GM13976 (cell line): ENCODE data around the gene MAPK4.

Experiments used
- DNase-seq: peaks from one replicate; pipeline ENCODE4 v3.0.0; 2012; ENCODE audit warnings: low spot score
- in situ Hi-C: fragments of 300-500 bp; cut with MboI; formaldehyde crosslinking; loops from one replicate; pipeline ENCODE4 v1.12.0; 2022; ENCODE audit warnings: low sequenced_read_pairs, mixed read lengths, inconsistent platforms; ENCODE audit not compliant: unreplicated experiment
- TF ChIP-seq, protein P1 (sequence below): IDR thresholded peaks from 2 replicates; pipeline ENCODE4 v1.5.1; 2012; ENCODE audit warnings: borderline replicate concordance, mild to moderate bottlenecking; ENCODE audit not compliant: insufficient read depth; ENCODE audit errors: extremely low read depth, missing control alignments, control extremely low read depth

MAPK4 gene

DNA sequence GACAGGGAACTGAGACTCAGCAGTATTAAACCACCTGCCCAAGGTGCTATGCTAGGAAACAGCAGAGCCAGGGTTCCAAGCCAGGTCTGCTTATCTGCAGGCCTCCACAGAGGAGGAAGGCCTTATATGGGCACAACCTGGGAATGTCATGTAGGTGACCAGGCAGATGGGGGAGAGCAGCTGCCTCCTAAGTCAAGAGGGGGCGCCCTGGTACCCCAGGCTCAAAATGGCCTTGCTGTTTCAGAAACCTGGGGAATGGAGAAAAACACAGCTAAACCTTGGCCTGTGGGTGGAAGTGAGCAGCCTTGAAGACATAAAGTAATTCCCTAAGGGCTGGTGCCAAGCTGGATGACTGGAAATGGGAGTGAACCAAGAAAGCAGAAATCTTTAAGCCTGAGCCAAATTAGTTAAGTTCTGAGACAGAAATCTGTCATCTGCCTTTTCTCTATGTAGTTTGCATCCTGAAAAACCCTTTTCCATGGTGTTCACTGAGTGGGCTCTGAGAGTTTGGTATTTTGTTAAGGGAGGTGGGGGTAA, 79.1 kb downstream of the MAPK4 start:
- TF ChIP-seq, protein P1, sequence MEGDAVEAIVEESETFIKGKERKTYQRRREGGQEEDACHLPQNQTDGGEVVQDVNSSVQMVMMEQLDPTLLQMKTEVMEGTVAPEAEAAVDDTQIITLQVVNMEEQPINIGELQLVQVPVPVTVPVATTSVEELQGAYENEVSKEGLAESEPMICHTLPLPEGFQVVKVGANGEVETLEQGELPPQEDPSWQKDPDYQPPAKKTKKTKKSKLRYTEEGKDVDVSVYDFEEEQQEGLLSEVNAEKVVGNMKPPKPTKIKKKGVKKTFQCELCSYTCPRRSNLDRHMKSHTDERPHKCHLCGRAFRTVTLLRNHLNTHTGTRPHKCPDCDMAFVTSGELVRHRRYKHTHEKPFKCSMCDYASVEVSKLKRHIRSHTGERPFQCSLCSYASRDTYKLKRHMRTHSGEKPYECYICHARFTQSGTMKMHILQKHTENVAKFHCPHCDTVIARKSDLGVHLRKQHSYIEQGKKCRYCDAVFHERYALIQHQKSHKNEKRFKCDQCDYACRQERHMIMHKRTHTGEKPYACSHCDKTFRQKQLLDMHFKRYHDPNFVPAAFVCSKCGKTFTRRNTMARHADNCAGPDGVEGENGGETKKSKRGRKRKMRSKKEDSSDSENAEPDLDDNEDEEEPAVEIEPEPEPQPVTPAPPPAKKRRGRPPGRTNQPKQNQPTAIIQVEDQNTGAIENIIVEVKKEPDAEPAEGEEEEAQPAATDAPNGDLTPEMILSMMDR: no peak
- in situ Hi-C loops: no loop called here
- DNase-seq: no peak

DNA sequence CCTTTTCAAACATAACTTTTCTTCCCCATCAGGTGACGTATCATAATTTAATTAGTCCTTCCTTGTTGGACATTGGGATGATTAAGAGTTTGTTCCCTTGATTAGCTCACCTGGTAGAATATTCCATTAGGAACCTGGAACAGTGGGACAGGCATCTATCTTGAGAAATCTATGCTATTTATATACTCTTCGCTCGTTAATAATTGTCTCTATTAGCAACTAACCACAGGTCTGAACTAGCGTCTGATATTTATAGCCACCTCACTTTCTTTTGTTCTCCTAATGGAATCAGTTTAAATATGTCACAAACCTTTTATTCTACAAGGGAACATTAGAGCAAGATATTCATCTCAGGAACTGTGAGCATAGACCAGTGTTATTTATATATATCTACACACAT, 79.8 kb downstream of the MAPK4 start:
- in situ Hi-C loops: no loop called here
- no peak for DNase-seq
- TF ChIP-seq, protein P1: no peak

DNA sequence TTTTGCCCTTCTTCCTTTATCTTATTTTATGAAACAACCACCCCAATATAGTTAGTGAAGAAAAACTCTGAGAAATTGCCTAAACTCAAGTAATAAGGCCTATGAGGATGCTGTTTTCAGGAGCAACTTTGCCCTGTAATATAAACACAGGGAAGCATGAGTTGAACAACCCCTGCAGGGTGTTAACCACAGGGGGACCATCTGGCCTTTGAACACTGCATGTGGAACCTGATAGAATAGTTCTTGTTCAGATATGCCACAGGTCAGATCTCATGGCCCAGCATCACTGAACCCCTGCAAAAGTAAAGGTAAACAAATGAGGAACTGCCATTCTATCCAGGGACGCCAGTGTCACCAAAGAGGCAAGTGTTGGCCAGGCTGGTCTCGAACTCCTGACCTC, 82.6 kb downstream of the MAPK4 start:
- TF ChIP-seq, protein P1: no peak
- in situ Hi-C loops: no loop called here
- no peak for DNase-seq

DNA sequence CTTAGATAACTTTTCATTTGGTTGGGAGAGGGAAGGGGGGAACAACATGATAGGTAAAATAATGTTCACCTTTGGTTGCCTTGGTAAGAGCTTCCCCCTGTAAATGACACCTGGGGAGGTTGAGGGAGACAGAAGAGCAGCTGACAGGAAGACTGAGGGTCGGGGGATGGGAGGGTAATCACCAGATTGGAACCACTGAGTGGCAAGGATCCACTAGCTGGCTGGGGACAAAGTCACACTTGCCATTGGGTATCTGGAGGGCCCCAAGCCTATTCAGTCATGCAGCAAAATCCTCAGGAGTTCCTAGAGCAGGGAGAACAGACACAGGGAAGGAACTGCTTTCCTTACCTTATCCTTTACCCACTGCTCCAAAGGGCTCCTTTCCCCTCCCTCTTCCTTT, 84.3 kb downstream of the MAPK4 start:
- in situ Hi-C loops: no loop called here
- TF ChIP-seq, protein P1: no peak
- no peak for DNase-seq

DNA sequence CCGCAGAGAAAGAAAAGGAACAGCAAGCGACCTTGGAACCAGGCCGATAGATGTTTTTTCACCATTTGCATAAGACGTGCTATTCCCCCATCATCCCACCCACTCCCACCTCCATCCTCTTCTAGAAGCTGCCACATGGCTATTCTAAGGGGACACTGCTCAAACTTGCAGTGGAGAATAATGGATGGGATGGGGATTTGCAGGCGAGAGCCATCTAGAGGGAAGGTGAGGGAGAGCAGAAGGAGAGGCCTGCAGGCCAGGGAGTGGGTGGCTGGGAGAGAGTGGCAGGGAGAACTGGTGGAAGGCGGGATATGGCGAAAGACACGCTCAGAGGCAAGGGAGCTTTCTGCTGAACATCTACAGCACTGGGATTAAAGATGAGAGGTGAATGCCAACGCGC, 84.9 kb downstream of the MAPK4 start:
- DNase-seq: no peak
- TF ChIP-seq, protein P1: no peak
- in situ Hi-C loops: no loop called here

DNA sequence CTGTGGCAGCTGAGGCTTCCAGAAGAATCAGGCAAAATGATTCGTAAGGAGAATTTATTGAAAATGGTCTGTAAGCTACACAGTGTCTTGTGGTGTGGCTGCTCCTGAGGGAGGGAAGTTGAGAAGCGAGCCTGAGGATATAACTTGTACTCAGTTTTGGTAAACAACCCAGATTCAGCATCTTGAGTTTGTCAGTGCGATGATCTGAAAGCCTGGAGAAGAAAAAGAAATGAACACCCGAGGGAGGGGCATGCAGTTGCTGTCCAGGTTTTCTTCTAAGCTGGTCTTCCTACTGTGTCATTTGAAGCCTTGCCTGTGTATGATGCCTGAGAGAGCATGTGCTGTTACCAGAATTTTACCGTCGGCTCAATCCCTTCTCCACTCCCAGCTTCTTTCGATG, 87.3 kb downstream of the MAPK4 start:
- DNase-seq: no peak
- in situ Hi-C loops: no loop called here
- TF ChIP-seq, protein P1: no peak

DNA sequence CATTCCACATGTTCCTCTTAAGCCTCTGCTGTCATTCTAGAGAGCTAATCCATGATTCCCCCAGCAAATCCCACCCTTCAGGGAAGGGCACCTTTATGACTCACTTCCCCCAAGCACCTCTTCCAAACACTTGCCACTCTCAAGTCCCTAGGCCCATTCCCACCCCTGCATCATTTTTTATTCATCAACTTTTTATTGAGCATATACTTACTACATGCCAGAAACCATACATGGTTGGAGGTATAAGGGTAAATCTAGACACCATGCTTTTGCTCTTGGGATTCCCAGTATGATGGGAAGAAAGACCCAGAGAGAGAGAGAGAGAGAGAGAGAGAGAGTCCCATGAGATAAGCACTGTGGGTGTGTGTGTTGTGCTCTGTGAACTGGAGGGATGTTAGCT, 87.9 kb downstream of the MAPK4 start:
- DNase-seq: no peak
- in situ Hi-C loops: no loop called here
- TF ChIP-seq, protein P1: no peak
